Duodenal mucosa (tissue), 2 donors: ENCODE measurements around the gene NPW.

Experiments
- H3K27ac ChIP-seq: one replicate; pipeline ENCODE4 v1.7.0; 2013; ENCODE audit warnings: low read depth, low read length
- H3K27me3 ChIP-seq, 2 donors: one replicate each; pipeline ENCODE4 v1.7.0; 2013; ENCODE audit warnings: low read length in 2 of 2, control low read depth in 1 of 2; ENCODE audit not compliant: insufficient read depth in 2 of 2, control insufficient read depth in 1 of 2
- H3K36me3 ChIP-seq, 2 donors: one replicate each; pipeline ENCODE4 v1.7.0; 2013; ENCODE audit warnings: low read length in 2 of 2, control low read depth in 1 of 2; ENCODE audit not compliant: insufficient read depth in 2 of 2, control insufficient read depth in 1 of 2
- H3K4me1 ChIP-seq, 2 donors: one replicate each; pipeline ENCODE4 v1.7.0; 2013; ENCODE audit warnings: low read length in 2 of 2, control low read depth in 1 of 2; ENCODE audit not compliant: insufficient read depth in 2 of 2, control insufficient read depth in 1 of 2
- H3K4me3 ChIP-seq, 2 donors: one replicate each; pipeline ENCODE4 v1.7.0; 2013; ENCODE audit warnings: low read length in 2 of 2, low read depth in 1 of 2
- H3K9ac ChIP-seq, 2 donors: one replicate each; pipeline ENCODE4 v1.7.0; 2013; ENCODE audit warnings: low read length in 2 of 2, low read depth in 1 of 2
- H3K9me3 ChIP-seq, 2 donors: one replicate each; pipeline ENCODE4 v1.7.0; 2013; ENCODE audit warnings: low read length in 2 of 2, control low read depth in 1 of 2; ENCODE audit not compliant: control insufficient read depth in 1 of 2

NPW gene

GRCh38 chr16:2061526-2061925 lies 41.9 kb downstream of the NPW start:
- Histone ChIP-seq H3K27ac (no peak overlapping the region), H3K4me3 (no peak overlapping the region), H3K9ac (no peak overlapping the region), H3K9me3 (no peaks in the 10 kb centered on the region), H3K36me3 (peaks cover 20 to 77% of the 10 kb centered on the region in 2 donors), H3K4me1 (no peaks in the 10 kb centered on the region), H3K27me3 (no peaks in the 10 kb centered on the region)

DNA sequence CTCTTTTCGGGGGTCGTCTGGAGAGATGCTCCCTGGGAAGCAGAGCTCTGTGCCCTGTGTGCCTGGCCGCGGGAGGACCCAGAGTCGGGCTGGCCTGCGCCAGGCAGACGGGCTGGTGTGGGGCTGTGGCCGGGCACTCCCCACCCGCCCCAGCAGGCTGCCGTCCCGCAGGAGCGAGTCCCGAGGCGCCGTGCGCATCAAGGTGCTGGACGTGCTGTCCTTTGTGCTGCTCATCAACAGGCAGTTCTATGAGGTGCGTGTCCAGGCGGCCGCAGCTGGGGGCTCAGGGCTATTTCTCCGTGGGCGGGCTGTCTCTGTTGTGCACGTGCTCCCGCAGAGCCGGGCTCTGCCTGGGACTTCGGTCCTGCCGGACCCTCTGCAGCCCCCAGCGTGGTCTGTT lies 43.2 kb downstream of the NPW start:
- H3K27ac ChIP-seq = no peak overlapping the region
- H3K9ac ChIP-seq = no peak overlapping the region
- no peaks in the 10 kb centered on the region for H3K27me3 ChIP-seq
- no peaks in the 10 kb centered on the region for H3K4me1 ChIP-seq
- H3K9me3 ChIP-seq = no peaks in the 10 kb centered on the region
- H3K36me3 ChIP-seq = peaks cover 20 to 73% of the 10 kb centered on the region in 2 donors
- no peak overlapping the region for H3K4me3 ChIP-seq

DNA sequence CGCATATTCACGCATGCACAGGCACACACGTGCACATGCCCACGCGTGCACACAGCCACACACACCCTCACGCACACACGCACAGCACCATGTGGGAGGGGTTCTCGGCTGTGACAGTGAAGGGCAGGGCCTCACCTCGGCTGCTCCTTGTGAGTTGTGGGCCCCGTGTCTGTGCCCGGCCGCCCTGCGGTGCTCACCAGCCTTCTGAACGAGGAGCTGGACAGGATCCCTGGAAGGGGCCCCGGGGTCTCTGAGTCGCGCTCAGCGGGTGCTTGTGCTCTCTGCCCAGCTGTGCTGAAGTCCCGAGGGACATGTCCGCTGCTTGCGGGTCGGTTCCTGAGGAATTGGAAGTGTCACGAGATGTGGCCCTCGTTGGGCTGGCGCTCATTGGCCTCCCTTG lies 44.3 kb downstream of the NPW start:
- Histone ChIP-seq H3K9ac (no peak overlapping the region), H3K9me3 (no peaks in the 10 kb centered on the region), H3K36me3 (peaks cover 21 to 65% of the 10 kb centered on the region in 2 donors), H3K4me3 (no peak overlapping the region), H3K27me3 (no peaks in the 10 kb centered on the region), H3K27ac (no peak overlapping the region), H3K4me1 (no peaks in the 10 kb centered on the region)

DNA sequence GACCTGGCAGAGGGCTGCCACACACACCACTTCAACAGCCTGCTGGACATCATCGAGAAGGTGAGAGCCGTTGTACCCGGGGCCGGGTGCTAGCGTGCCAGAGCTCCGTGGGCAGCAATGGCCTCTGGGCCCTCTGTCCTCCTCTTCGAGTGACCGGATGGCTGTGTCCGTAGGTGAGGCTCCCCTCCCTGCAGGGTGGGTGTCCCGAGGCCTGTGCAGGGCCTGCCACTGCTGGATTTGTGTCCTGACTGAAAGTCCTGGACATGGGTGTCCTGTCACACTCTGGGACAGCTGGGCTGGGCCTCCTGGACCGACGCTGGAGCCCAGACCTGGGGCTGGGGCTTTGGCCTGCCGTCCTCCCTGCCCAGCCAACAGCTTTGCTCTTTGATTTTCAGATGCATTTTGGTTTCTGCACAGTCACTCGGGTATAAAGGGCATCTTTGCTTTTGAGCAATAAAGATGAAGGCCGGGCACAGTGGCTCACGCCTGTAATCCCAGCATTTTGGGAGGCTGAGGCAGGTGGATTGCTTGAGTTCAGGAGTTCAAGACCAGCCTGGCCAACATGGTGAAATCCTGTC lies 44.9 kb downstream of the NPW start:
- H3K9ac ChIP-seq = no peak overlapping the region
- no peaks in the 10 kb centered on the region for H3K9me3 ChIP-seq
- H3K4me3 ChIP-seq = no peak overlapping the region
- H3K36me3 ChIP-seq = peaks cover 22 to 67% of the 10 kb centered on the region in 2 donors
- no peaks in the 10 kb centered on the region for H3K27me3 ChIP-seq
- no peaks in the 10 kb centered on the region for H3K4me1 ChIP-seq
- H3K27ac ChIP-seq = no peak overlapping the region

DNA sequence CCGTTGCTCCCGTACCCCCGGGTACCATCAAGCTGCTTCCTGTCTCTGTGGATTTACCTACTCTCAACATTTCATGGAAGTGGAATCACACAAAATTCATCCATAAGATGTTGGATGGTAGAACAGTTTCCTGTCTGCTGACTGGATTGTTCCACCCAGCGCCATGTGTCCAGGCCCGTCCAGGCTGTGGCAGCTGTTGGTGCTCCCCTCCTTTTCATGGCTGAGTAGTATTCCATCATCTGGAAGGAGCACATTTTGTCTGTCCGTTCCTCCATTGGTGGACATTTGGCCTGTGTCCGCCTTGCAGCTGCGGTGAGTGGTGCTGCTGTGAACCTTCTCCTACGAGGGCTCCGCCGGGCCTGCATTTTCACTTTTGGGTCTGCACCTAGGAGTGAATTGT lies 46.6 kb downstream of the NPW start:
- Histone ChIP-seq H3K36me3 (peaks cover 26 to 68% of the 10 kb centered on the region in 2 donors), H3K9me3 (no peaks in the 10 kb centered on the region), H3K9ac (no peak overlapping the region), H3K27ac (no peak overlapping the region), H3K27me3 (no peaks in the 10 kb centered on the region), H3K4me1 (no peaks in the 10 kb centered on the region), H3K4me3 (no peak overlapping the region)
